OCI-LY1 (cell line): ENCODE measurements around the gene FOXJ1.

Experiments used
- H2AFZ ChIP-seq: fragments of 200-600 bp; sonication (generic), shearing (Covaris generic); 2 replicates; pipeline ENCODE4 v1.6.0; 2014; ENCODE audit warnings: antibody characterized with exemption, mild to moderate bottlenecking, low read length
- H3F3A ChIP-seq: fragments of 200-600 bp; sonication (generic), shearing (Covaris generic); 2 replicates; pipeline ENCODE4 v1.6.0; 2014; ENCODE audit warnings: mild to moderate bottlenecking, antibody characterized with exemption, low read length, moderate library complexity; ENCODE audit not compliant: insufficient read depth
- H3K27ac ChIP-seq: fragments of 200-600 bp; sonication (generic); 2 replicates; pipeline ENCODE4 v1.5.1; 2014; ENCODE audit warnings: low read length, mixed run types, mild to moderate bottlenecking, low read depth; ENCODE audit not compliant: poor library complexity, severe bottlenecking
- H3K27me3 ChIP-seq: fragments of 200-600 bp; sonication (generic); 2 replicates; pipeline ENCODE4 v1.6.0; 2014; ENCODE audit warnings: antibody characterized with exemption, mild to moderate bottlenecking, low read length, moderate library complexity; ENCODE audit not compliant: insufficient read depth
- H3K36me3 ChIP-seq: fragments of 200-600 bp; sonication (generic); 2 replicates; pipeline ENCODE4 v1.6.1; 2014; ENCODE audit warnings: mild to moderate bottlenecking, antibody characterized with exemption, low read length, moderate library complexity, mixed read lengths; ENCODE audit not compliant: insufficient read depth
- H3K4me1 ChIP-seq: fragments of 200-600 bp; sonication (generic); 2 replicates; pipeline ENCODE4 v1.5.1; 2014; ENCODE audit warnings: mild to moderate bottlenecking, low read length, moderate library complexity; ENCODE audit not compliant: insufficient read depth, severe bottlenecking
- H3K4me2 ChIP-seq: fragments of 200-600 bp; sonication (generic), shearing (Covaris generic); 2 replicates; pipeline ENCODE4 v1.6.1; 2014; ENCODE audit warnings: low read length
- H3K4me3 ChIP-seq: fragments of 200-600 bp; sonication (generic); 2 replicates; pipeline ENCODE4 v1.5.1; 2014; ENCODE audit warnings: low read length, low read depth, mild to moderate bottlenecking, mixed read lengths; ENCODE audit not compliant: poor library complexity, severe bottlenecking
- H3K79me2 ChIP-seq: fragments of 200-600 bp; shearing (Covaris generic); 2 replicates; pipeline ENCODE4 v1.6.1; 2016; ENCODE audit warnings: mixed run types, low read length, mixed read lengths; ENCODE audit not compliant: insufficient read depth
- H3K9ac ChIP-seq: fragments of 200-600 bp; sonication (generic), shearing (Covaris generic); 2 replicates; pipeline ENCODE4 v1.6.1; 2014; ENCODE audit warnings: mild to moderate bottlenecking, low read length, mixed read lengths
- H3K9me2 ChIP-seq: fragments of 200-600 bp; sonication (generic), shearing (Covaris generic); 2 replicates; pipeline ENCODE4 v1.6.1; 2014; ENCODE audit warnings: low read depth, mild to moderate bottlenecking, low read length, mixed read lengths
- H3K9me3 ChIP-seq: fragments of 200-600 bp; shearing (Covaris generic); 2 replicates; pipeline ENCODE4 v1.6.1; 2014; ENCODE audit warnings: low read length, mixed read lengths
- H4K20me1 ChIP-seq: fragments of 200-600 bp; sonication (generic), shearing (Covaris generic); 2 replicates; pipeline ENCODE4 v1.6.0; 2016; ENCODE audit warnings: mild to moderate bottlenecking, low read length; ENCODE audit not compliant: insufficient read depth
- CTCF ChIP-seq: fragments of 200-600 bp; sonication (generic), shearing (Covaris generic); IDR thresholded peaks from 2 replicates; pipeline ENCODE4 v1.5.1; 2017; ENCODE audit warnings: mild to moderate bottlenecking, antibody characterized with exemption, low read length, moderate library complexity, mixed read lengths
- EZH2 ChIP-seq: fragments of 200-600 bp; sonication (generic), shearing (Covaris generic); IDR thresholded peaks from 2 replicates; pipeline ENCODE4 v1.8.0; 2017; ENCODE audit warnings: borderline replicate concordance, mixed run types, mild to moderate bottlenecking, antibody characterized with exemption, low read length, moderate library complexity, mixed read lengths

FOXJ1 gene

DNA sequence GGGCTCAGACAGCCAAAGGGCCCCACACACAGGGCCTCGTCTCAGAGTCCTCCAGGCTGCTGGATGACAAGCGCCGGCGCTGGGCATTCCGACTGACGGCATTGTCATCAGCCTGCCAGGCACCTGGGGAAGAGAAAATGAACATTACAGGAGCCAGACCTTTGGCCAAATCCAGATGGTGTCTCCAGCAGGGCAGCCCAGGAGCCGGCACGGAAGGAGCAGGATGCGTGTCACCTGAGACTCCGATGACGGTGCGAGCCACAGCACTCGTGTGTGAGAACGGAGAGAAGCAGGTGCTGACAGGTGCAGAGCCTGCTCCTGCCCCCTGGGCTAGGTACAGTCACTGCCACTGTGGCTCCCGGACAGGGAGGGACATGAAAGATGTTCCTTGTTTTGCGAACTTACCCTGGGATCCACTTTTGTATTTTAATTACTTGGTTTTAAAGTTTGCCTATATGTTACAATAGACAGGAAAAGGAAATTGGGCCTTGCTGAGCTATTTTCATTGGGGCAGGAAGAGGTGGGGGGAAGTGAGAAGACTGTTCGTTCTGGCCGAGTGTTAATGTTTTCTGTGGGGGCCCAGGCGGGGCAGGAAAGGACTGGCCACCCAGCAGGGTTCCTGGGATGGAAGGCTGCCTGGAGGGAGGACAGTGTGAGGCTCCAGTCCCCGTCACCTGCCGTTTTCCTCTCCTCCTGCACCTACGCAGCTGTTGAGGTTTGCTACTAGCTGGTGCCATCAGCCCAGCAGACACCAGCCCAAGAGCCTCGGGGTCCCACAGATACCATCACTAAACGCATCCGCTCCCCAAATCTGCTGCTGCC is 4.4 kb upstream of the FOXJ1 start:
- Histone ChIP-seq H3K36me3 (no peaks in the 10 kb centered on the region), H4K20me1 (no peaks in the 10 kb centered on the region), H3F3A (no peaks in the 10 kb centered on the region), H3K9me3 (no peaks in the 10 kb centered on the region), H3K27ac (no peak overlapping the region), H3K27me3 (peaks cover 7% of the 10 kb centered on the region; the same call in 1 of the 2 replicates), H3K9me2 (no peaks in the 10 kb centered on the region), H3K4me2 (peak overlapping the region; percentile 9), H3K79me2 (no peaks in the 10 kb centered on the region), H3K9ac (no peak overlapping the region), H3K4me3 (no peak overlapping the region), H3K4me1 (peaks cover 18% of the 10 kb centered on the region), H2AFZ (no peak overlapping the region)
- TF ChIP-seq EZH2 (no peak), CTCF (no peak)

DNA sequence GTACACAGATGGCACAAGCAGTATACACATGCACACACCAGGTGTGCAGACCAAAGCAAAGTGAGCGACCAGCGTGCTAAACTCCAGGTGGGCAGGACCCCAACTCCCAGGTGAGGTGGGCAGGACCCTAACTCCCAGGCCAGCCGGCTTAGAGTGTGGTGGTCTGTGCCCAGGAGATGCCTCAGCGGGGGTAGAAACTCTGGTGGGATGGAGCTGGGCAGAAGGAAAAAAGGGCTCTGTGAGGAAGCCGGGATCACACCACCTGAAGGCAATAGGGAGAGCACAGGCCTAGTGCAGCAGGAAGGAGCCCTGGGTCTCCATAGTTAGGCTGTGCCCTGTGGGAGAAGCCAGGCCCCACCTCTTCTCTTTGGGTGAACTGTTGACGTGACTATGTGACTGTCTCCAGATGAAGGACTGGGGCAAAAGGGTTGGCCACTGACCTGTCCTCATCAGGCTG is 1.6 kb upstream of the FOXJ1 start:
- no peaks in the 10 kb centered on the region for H3K79me2 ChIP-seq
- no peak overlapping the region for H3K4me2 ChIP-seq
- no peaks in the 10 kb centered on the region for H4K20me1 ChIP-seq
- no peaks in the 10 kb centered on the region for H3K9me2 ChIP-seq
- TF ChIP-seq CTCF, result no peak
- TF ChIP-seq EZH2, result no peak
- H3K4me1 ChIP-seq, result peaks cover 18% of the 10 kb centered on the region
- H3K4me3 ChIP-seq, result no peak overlapping the region
- peaks cover 6% of the 10 kb centered on the region; the same call in 1 of the 2 replicates for H3K27me3 ChIP-seq
- H3K9ac ChIP-seq, result no peak overlapping the region
- no peaks in the 10 kb centered on the region for H3K36me3 ChIP-seq
- no peak overlapping the region for H3K27ac ChIP-seq
- no peaks in the 10 kb centered on the region for H3K9me3 ChIP-seq
- no peak overlapping the region for H2AFZ ChIP-seq
- no peaks in the 10 kb centered on the region for H3F3A ChIP-seq

GRCh38 chr17:76142039-76142584 is 1.1 kb upstream of the FOXJ1 start:
- no peak overlapping the region for H3K27ac ChIP-seq
- peaks cover 18% of the 10 kb centered on the region for H3K4me1 ChIP-seq
- H2AFZ ChIP-seq, result no peak overlapping the region
- H3F3A ChIP-seq, result no peaks in the 10 kb centered on the region
- H3K36me3 ChIP-seq, result no peaks in the 10 kb centered on the region
- H3K4me2 ChIP-seq, result no peak overlapping the region
- H4K20me1 ChIP-seq, result no peaks in the 10 kb centered on the region
- H3K9ac ChIP-seq, result no peak overlapping the region
- no peak overlapping the region for H3K4me3 ChIP-seq
- H3K9me3 ChIP-seq, result no peaks in the 10 kb centered on the region
- H3K9me2 ChIP-seq, result no peaks in the 10 kb centered on the region
- H3K79me2 ChIP-seq, result no peaks in the 10 kb centered on the region
- H3K27me3 ChIP-seq, result peaks cover 6% of the 10 kb centered on the region; the same call in 1 of the 2 replicates
- TF ChIP-seq CTCF (no peak), EZH2 (no peak)
